OCI-LY7 (cell line): ENCODE data around the gene YBX2. TPM values are rescaled to one million over a fixed set of nuclear protein-coding genes. Genes with fewer than 3 reads are reported as not detected.

Experiments used
- BruUV-seq: library from RNA; stranded (reverse); fragments of 400-500 nt; replicated peaks from 2 replicates; lab custom pipeline; 2021; lab: Mats Ljungman, UMichigan
- CTCF ChIA-PET: fragments of 300-600 bp; sonication (Branson Sonifier 250); formaldehyde crosslinking; loops from one replicate; lab custom pipeline; 2022; ENCODE audit warnings: antibody characterized with exemption; ENCODE audit not compliant: unreplicated experiment; lab: Charles Lee
- POLR2A ChIA-PET: fragments of 300-600 bp; sonication (Branson Sonifier 250); formaldehyde crosslinking; loops from one replicate; lab custom pipeline; 2022; ENCODE audit warnings: antibody characterized with exemption; lab: Charles Lee
- DNase-seq: peaks from one replicate; pipeline ENCODE4 v3.0.0-alpha.2; 2015; ENCODE audit warnings: low spot score
- H2AFZ ChIP-seq: fragments of 200-600 bp; sonication (generic), shearing (Covaris generic); 2 replicates; pipeline ENCODE4 v1.6.1; 2014; ENCODE audit warnings: mild to moderate bottlenecking, antibody characterized with exemption, low read length, moderate library complexity
- H3K27ac ChIP-seq: fragments of 200-600 bp; sonication (generic); 2 replicates; pipeline ENCODE4 v1.5.1; 2014; ENCODE audit warnings: mixed run types, low read depth, mild to moderate bottlenecking, moderate library complexity, low read length, inconsistent platforms; ENCODE audit not compliant: poor library complexity, severe bottlenecking
- H3K36me3 ChIP-seq: fragments of 200-600 bp; sonication (generic); 2 replicates; pipeline ENCODE4 v1.6.1; 2014; ENCODE audit warnings: mild to moderate bottlenecking, antibody characterized with exemption, low read length, moderate library complexity, mixed read lengths; ENCODE audit not compliant: insufficient read depth
- H3K4me1 ChIP-seq: fragments of 200-600 bp; sonication (generic); 2 replicates; pipeline ENCODE4 v1.5.1; 2014; ENCODE audit warnings: mild to moderate bottlenecking, low read length; ENCODE audit not compliant: insufficient read depth, poor library complexity, severe bottlenecking
- H3K4me2 ChIP-seq: fragments of 200-600 bp; sonication (generic); 2 replicates; pipeline ENCODE4 v1.6.1; 2014; ENCODE audit warnings: mild to moderate bottlenecking, low read length
- H3K4me3 ChIP-seq: fragments of 200-600 bp; sonication (generic); 2 replicates; pipeline ENCODE4 v1.5.1; 2014; ENCODE audit warnings: mild to moderate bottlenecking, low read depth, low read length; ENCODE audit not compliant: poor library complexity, severe bottlenecking
- H3K79me2 ChIP-seq: fragments of 200-600 bp; sonication (generic); 2 replicates; pipeline ENCODE4 v1.6.1; 2016; ENCODE audit warnings: low read depth, mild to moderate bottlenecking, low read length, moderate library complexity, mixed read lengths; ENCODE audit not compliant: insufficient read depth
- H3K9me2 ChIP-seq: fragments of 200-600 bp; sonication (generic); 2 replicates; pipeline ENCODE4 v1.6.1; 2016; ENCODE audit warnings: mild to moderate bottlenecking, low read length, mixed read lengths; ENCODE audit not compliant: insufficient read depth
- H3K9me3 ChIP-seq: fragments of 200-600 bp; sonication (generic); 2 replicates; pipeline ENCODE4 v1.6.1; 2014; ENCODE audit warnings: mild to moderate bottlenecking, mixed run types, low read length, mixed read lengths
- H4K20me1 ChIP-seq: fragments of 200-600 bp; sonication (generic); 2 replicates; pipeline ENCODE4 v1.6.1; 2014; ENCODE audit warnings: mild to moderate bottlenecking, antibody characterized with exemption, low read length, moderate library complexity, mixed read lengths; ENCODE audit not compliant: insufficient read depth
- EZH2phosphoT487 ChIP-seq: fragments of 200-600 bp; sonication (generic); IDR thresholded peaks from 2 replicates; pipeline ENCODE4 v1.6.1; 2018; ENCODE audit warnings: low read depth, borderline replicate concordance, mild to moderate bottlenecking, mixed run types, antibody characterized with exemption, low read length, moderate library complexity, mixed read lengths
- intact Hi-C: fragments of 100-400 bp; cut with micrococcal nuclease; formaldehyde crosslinking; loops from one replicate; pipeline ENCODE4 v1.10.0; 2022; ENCODE audit not compliant: unreplicated experiment
- total RNA-seq, 2 experiments: library from RNA; depleted of rRNA in 1 of 2; stranded (reverse); fragments of >200 nt in 1 of 2; shearing (Covaris generic) in 1 of 2; gene quantifications; 2 replicates each; pipeline ENCODE4 v1.2.3, GENCODE V29; 2014 to 2022
- TF ChIP-seq, protein P1 (sequence below): fragments of 200-600 bp; sonication (generic); conservative IDR thresholded peaks from 2 replicates; pipeline ENCODE4 v1.5.1; 2014; ENCODE audit warnings: mild to moderate bottlenecking, antibody characterized with exemption, low read length, moderate library complexity, mixed read lengths

The YBX2 gene
- total RNA-seq, 2 experiments from 2014 or later, result 6.7 to 9.8 TPM

DNA sequence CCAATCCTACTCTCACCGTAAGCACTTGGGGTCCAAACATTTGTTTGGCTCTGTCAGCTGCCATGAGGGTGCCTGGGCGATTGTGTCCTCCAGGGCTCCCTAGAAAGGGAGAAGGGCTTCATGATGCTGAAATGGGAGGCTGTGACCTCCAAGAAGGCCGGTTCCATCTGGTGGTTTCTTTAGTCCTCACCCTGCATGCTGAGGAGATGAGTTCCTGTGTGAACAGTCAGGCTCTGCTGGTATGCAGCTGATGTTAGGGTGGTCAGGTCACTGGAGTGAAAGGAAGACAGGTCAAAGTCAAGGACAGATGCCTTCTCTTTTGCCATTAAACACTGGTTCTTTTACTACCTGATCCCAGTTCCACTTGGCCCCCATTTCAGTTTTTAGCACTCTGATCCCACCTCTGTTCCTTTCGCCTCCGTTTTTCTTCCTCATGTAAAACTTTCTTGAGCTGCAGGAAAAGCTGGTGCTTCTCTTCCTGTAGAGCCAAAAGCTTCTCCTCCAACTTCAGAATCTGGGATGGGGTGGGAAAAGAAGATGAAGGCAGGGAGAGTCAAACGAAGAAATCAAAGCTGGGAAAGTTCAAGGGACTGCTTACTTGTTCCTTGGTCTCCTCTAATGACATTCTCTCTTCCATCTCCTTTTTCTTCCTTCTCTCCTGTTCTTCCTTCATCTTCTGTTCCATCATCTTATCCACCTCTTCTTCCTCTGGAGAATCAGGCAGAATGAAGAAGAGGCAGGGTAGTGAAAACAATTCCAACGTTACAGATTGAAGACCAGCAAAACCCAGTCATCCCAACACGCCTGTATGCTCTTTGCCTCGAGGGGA is 19.7 kb upstream of the YBX2 start:
- Histone ChIP-seq H3K27ac (peak overlapping the region; percentile 79), H3K4me3 (peak overlapping the region; percentile 95), H3K4me2 (peak overlapping the region; percentile 96), H2AFZ (no peak overlapping the region), H3K4me1 (peaks cover 56% of the 10 kb centered on the region), H3K36me3 (peaks cover 88% of the 10 kb centered on the region), H3K79me2 (peaks cover 35% of the 10 kb centered on the region), H3K9me3 (no peaks in the 10 kb centered on the region), H3K9me2 (no peaks in the 10 kb centered on the region), H4K20me1 (peaks cover 23% of the 10 kb centered on the region)
- ChIA-PET CTCF (no interaction called here), POLR2A (interaction anchor here (2.6 kb wide), 1 partner anchor 16 kb away, joined by 12 read pairs; the partner anchor contains the start of gene NEURL4)
- DNase-seq, result peak; percentile 27
- TF ChIP-seq, protein P1, sequence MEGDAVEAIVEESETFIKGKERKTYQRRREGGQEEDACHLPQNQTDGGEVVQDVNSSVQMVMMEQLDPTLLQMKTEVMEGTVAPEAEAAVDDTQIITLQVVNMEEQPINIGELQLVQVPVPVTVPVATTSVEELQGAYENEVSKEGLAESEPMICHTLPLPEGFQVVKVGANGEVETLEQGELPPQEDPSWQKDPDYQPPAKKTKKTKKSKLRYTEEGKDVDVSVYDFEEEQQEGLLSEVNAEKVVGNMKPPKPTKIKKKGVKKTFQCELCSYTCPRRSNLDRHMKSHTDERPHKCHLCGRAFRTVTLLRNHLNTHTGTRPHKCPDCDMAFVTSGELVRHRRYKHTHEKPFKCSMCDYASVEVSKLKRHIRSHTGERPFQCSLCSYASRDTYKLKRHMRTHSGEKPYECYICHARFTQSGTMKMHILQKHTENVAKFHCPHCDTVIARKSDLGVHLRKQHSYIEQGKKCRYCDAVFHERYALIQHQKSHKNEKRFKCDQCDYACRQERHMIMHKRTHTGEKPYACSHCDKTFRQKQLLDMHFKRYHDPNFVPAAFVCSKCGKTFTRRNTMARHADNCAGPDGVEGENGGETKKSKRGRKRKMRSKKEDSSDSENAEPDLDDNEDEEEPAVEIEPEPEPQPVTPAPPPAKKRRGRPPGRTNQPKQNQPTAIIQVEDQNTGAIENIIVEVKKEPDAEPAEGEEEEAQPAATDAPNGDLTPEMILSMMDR, result no peak
- no peak for TF ChIP-seq EZH2phosphoT487
- TSS peak; percentile 89 for BruUV-seq
- intact Hi-C loops, result no loop called here

DNA sequence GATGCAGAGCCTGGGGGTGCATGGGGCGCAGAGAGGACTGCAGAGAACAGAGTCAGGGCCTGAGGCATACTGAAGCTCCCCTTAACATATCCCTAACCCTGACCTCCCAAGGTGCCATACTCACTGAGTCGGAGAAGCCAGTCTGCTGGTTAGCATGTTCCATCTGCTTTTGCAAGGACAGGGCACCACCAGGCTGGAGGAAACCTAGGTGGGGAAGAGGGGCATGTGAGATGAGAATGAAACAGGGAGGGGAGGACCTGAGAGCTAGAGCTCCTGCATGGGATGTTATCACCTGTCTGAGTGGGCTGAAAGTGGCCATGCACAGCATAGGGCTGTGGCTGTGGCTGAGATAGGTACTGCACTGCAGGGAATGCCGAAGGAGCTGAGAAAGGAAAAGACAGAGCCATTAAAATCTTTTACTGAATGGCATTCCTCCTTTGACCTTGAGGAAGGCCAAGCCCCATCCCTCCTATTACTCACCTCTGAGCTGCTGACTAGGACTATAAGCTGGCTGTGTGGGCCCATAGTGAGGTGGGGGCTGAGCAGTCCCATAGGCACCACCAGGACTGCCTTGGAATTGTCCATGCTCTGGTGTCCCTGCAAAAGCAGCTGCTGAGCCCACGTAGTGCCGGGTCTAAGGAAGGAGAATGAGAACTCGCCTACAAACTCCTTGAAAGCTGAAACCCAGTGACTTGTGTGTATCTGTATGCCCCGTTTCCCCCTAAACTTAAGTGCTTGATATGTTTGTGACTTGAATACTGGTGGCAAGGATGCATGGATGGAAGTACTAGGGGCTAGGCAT is 18.9 kb upstream of the YBX2 start:
- POLR2A ChIA-PET, result interaction anchor here (2.6 kb wide), 1 partner anchor 16 kb away, joined by 12 read pairs; the partner anchor contains the start of gene NEURL4
- H3K36me3 ChIP-seq, result peaks cover 88% of the 10 kb centered on the region
- peaks cover 43% of the 10 kb centered on the region for H3K79me2 ChIP-seq
- H3K9me3 ChIP-seq, result no peaks in the 10 kb centered on the region
- TF ChIP-seq, protein P1, result no peak
- no peak for TF ChIP-seq EZH2phosphoT487
- intact Hi-C loops, result no loop called here
- H3K4me3 ChIP-seq, result peak overlapping the region; percentile 95
- no peak overlapping the region for H2AFZ ChIP-seq
- peak overlapping the region; percentile 79 for H3K27ac ChIP-seq
- no TSS peak for BruUV-seq
- H3K4me2 ChIP-seq, result peak overlapping the region; percentile 96
- CTCF ChIA-PET, result no interaction called here
- H3K4me1 ChIP-seq, result peaks cover 58% of the 10 kb centered on the region
- no peaks in the 10 kb centered on the region for H3K9me2 ChIP-seq
- DNase-seq, result peak; percentile 37
- H4K20me1 ChIP-seq, result peaks cover 27% of the 10 kb centered on the region
